ENCODE results near the gene SYMPK.
A peak's percentile ranks its signal among the peaks of the same experiment; 100 is the strongest.
"Not testable (repeated sequence)": the region's sequence is repeated elsewhere in the genome, so short reads cannot be mapped to it uniquely, and the experiment has no call there.

SYMPK gene

DNA sequence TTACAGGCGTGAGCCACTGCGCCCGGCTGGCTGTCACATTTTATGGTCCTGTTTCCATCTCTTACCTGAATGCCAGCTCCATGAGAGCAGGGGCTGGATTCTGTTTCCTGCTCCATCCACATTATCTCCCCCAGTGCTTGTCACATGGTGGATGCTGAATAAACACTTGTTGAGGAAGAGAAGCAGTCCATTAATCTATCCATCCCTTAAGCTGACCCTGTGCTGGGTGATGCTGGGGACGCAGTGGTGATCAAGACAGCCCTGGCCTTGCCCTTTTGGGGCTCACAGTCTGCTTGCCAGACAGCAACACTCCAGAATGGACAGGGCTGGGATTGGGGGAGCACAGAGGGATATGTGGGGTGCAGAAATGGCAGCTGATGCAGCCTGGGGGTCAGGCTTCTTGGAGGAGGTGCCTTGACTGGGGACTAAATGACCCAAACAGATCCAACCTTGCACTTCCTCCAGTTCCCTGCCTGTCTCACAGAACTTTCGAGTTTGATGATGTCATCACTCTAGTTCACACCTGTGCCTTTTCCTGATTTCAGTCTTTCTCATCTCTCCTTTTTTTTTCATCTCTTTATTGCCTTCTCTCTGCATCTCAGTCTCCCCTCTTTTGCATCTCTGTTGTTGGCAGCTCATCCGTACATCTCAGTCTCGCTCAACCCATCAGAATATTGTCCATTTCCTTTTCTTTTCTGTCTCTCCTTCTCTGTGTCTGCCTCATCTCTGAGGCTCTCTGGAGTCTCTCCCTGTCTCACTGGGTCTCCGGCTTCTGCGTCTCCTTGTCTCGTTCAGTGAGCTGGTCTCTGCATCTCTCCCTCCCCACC is 18.3 kb upstream of the SYMPK start:
- Mint-ChIP-seq H3K4me1 (ENCODE audit: low read depth) (peaks cover 29% of the 10 kb centered on the region), H3K4me3 (no peak overlapping the region), H3K27ac (no peak overlapping the region), H3K36me3 (peaks cover 3% of the 10 kb centered on the region), H3K27me3 (peaks cover 9% of the 10 kb centered on the region), H3K9me3 (ENCODE audit: low read depth) (no peaks in the 10 kb centered on the region)

DNA sequence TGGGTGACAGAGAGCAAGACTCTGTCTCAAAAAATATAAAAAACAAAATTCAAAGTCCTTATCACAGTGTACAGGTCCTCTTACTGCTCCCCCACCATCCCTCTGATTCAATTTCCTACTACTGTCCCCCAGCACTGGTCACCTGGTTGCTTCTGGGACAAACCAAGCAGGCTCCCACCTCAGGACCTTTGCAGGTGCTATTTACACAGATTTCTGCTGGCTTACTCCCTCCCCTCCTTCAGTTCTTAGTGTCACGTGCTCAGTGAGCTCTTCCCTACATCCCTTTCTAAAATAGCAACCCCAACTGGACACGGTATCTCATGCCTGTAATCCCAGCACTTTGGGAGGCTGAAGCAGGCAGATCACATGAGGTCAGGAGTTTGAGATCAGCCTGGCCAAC is 17.0 kb upstream of the SYMPK start:
- peaks cover 12% of the 10 kb centered on the region for H3K27me3 Mint-ChIP-seq
- peaks cover 32% of the 10 kb centered on the region for H3K4me1 Mint-ChIP-seq (ENCODE audit: low read depth)
- no peak overlapping the region for H3K27ac Mint-ChIP-seq
- H3K4me3 Mint-ChIP-seq = no peak overlapping the region
- H3K9me3 Mint-ChIP-seq (ENCODE audit: low read depth) = no peaks in the 10 kb centered on the region
- peaks cover 3% of the 10 kb centered on the region for H3K36me3 Mint-ChIP-seq

DNA sequence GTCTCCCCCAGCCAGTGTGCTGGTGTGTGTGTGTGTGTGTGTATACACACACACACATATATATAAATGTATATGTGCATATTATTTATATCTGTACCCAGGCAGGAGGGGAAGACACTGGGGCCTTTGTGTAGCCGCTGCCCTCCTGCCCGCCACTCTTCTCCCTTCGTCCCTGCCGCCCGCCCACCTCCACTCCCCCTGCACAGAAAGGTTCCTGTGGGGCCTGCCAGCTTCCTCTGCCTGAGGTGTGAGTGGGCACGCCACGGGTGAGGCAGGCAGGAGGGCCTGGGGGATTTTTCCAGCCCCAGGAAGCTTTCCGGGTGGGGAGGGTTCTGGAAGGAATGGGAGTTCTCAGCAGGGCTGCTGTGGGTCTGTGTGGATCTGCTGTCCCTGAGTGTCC is 16.1 kb upstream of the SYMPK start:
- H3K27me3 Mint-ChIP-seq = peaks cover 15% of the 10 kb centered on the region

DNA sequence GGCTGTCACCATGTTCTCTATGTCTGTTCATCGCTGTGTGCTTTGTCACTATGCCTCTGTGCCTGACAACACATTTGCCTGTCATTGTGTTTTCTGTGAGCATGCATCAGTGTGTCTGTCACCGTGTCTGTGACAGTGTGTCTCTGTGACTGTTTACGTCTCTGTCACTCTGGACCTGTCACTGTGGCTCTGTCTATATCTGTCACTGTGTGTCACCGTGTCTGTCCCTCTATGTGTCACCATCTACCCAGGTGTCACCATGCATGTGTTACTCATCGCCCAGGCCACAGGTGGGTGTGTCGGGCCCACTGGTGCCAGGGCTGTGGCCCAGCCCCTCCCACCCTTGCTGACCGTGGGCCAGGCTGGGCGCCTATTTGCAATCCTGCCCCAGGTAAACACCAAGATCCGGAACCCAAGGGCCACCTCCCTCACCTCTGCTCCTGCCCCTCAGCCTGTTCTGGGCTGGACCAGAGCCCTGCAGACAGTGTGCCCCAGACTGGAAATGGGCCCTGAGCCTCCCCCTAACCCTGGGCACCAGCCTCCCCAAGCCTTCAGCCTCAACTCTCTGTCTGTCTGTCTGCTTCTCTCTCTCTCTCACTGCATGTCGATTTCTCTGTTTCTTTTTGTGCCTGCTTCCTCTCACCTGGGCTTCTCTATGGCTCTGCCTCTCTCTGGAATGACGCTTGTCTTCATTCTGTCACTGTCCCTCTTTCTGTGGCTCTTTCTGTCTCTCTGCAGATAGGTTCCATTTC is 15.3 kb upstream of the SYMPK start:
- peaks cover 15% of the 10 kb centered on the region for H3K27me3 Mint-ChIP-seq
- H3K36me3 Mint-ChIP-seq = peaks cover under 1% of the 10 kb centered on the region
- peaks cover 21% of the 10 kb centered on the region for H3K4me1 Mint-ChIP-seq (ENCODE audit: low read depth)
- no peak overlapping the region for H3K4me3 Mint-ChIP-seq
- H3K27ac Mint-ChIP-seq = peak overlapping the region; percentile 41
- H3K9me3 Mint-ChIP-seq (ENCODE audit: low read depth) = no peaks in the 10 kb centered on the region

More for the DNA sequence above, 16.1 kb upstream of the SYMPK start:
- Mint-ChIP-seq H3K9me3 (ENCODE audit: low read depth) (no peaks in the 10 kb centered on the region), H3K4me3 (no peak overlapping the region), H3K36me3 (peaks cover 3% of the 10 kb centered on the region), H3K27ac (no peak overlapping the region), H3K4me1 (ENCODE audit: low read depth) (peaks cover 28% of the 10 kb centered on the region)

- Mint-ChIP-seq H3K4me1 (ENCODE audit: low read depth) (peaks cover 15% of the 10 kb centered on the region), H3K36me3 (no peaks in the 10 kb centered on the region), H3K27me3 (peaks cover 15% of the 10 kb centered on the region), H3K9me3 (ENCODE audit: low read depth) (no peaks in the 10 kb centered on the region), H3K4me3 (peak overlapping the region; percentile 43), H3K27ac (no peak overlapping the region)
These were observed 13.7 kb upstream of the SYMPK start for GRCh38 chr19:45876411-45877197.

GRCh38 chr19:45876161-45876410 is 13.1 kb upstream of the SYMPK start:
- no peaks in the 10 kb centered on the region for H3K9me3 Mint-ChIP-seq (ENCODE audit: low read depth)
- H3K4me3 Mint-ChIP-seq = peak overlapping the region; percentile 43
- peaks cover 12% of the 10 kb centered on the region for H3K4me1 Mint-ChIP-seq (ENCODE audit: low read depth)
- peaks cover 15% of the 10 kb centered on the region for H3K27me3 Mint-ChIP-seq
- no peak overlapping the region for H3K27ac Mint-ChIP-seq
- H3K36me3 Mint-ChIP-seq = no peaks in the 10 kb centered on the region

GRCh38 chr19:45874620-45874966 is 11.6 kb upstream of the SYMPK start:
- Mint-ChIP-seq H3K27me3 (peaks cover 15% of the 10 kb centered on the region), H3K4me3 (no peak overlapping the region), H3K9me3 (ENCODE audit: low read depth) (no peaks in the 10 kb centered on the region), H3K36me3 (no peaks in the 10 kb centered on the region), H3K4me1 (ENCODE audit: low read depth) (peaks cover 12% of the 10 kb centered on the region), H3K27ac (no peak overlapping the region)

GRCh38 chr19:45873219-45873772 is 10.3 kb upstream of the SYMPK start:
- no peaks in the 10 kb centered on the region for H3K36me3 Mint-ChIP-seq
- H3K27me3 Mint-ChIP-seq = peaks cover 12% of the 10 kb centered on the region
- no peak overlapping the region for H3K4me3 Mint-ChIP-seq
- H3K9me3 Mint-ChIP-seq (ENCODE audit: low read depth) = no peaks in the 10 kb centered on the region
- no peak overlapping the region for H3K27ac Mint-ChIP-seq
- H3K4me1 Mint-ChIP-seq (ENCODE audit: low read depth) = peaks cover 12% of the 10 kb centered on the region

DNA sequence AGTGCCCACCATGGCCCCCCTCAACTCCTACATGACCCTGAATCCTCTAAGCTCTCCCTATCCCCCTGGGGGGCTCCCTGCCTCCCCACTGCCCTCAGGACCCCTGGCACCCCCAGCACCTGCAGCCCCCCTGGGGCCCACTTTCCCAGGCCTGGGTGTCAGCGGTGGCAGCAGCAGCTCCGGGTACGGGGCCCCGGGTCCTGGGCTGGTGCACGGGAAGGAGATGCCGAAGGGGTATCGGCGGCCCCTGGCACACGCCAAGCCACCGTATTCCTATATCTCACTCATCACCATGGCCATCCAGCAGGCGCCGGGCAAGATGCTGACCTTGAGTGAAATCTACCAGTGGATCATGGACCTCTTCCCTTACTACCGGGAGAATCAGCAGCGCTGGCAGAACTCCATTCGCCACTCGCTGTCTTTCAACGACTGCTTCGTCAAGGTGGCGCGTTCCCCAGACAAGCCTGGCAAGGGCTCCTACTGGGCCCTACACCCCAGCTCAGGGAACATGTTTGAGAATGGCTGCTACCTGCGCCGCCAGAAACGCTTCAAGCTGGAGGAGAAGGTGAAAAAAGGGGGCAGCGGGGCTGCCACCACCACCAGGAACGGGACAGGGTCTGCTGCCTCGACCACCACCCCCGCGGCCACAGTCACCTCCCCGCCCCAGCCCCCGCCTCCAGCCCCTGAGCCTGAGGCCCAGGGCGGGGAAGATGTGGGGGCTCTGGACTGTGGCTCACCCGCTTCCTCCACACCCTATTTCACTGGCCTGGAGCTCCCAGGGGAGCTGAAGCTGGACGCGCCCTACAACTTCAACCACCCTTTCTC is 9.4 kb upstream of the SYMPK start:
- no peaks in the 10 kb centered on the region for H3K9me3 Mint-ChIP-seq (ENCODE audit: low read depth)
- peaks cover 8% of the 10 kb centered on the region for H3K27me3 Mint-ChIP-seq
- H3K4me1 Mint-ChIP-seq (ENCODE audit: low read depth) = peaks cover 7% of the 10 kb centered on the region
- no peak overlapping the region for H3K4me3 Mint-ChIP-seq
- H3K27ac Mint-ChIP-seq = no peak overlapping the region
- H3K36me3 Mint-ChIP-seq = no peaks in the 10 kb centered on the region

- Mint-ChIP-seq H3K4me3 (no peak overlapping the region), H3K27ac (no peak overlapping the region), H3K9me3 (ENCODE audit: low read depth) (no peaks in the 10 kb centered on the region), H3K36me3 (no peaks in the 10 kb centered on the region), H3K27me3 (peaks cover 2% of the 10 kb centered on the region), H3K4me1 (ENCODE audit: low read depth) (no peaks in the 10 kb centered on the region)
These were observed 7.9 kb upstream of the SYMPK start for GRCh38 chr19:45870798-45871197.

DNA sequence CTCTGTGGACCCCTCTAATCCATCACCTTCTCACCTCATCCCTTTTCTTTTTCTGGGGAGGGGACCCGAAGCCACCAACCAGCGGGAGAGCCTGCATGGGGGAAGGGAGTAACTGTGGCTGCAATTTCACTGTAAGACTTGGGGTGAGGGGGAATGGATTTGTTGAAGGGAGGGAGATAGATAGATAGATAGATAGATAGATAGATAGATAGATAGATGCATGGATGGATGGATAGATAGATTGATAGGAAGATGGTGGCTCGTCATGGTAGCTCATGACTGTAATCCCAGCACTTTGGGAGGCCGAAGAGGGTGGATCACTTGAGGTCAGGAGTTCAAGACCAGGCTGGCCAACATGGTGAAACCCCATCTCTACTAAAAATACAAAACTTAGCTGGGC is 4.3 kb upstream of the SYMPK start:
- H3K4me1 Mint-ChIP-seq (ENCODE audit: low read depth) = peaks cover 16% of the 10 kb centered on the region
- H3K4me3 Mint-ChIP-seq; H3K9me3 Mint-ChIP-seq (ENCODE audit: low read depth); H3K27me3 Mint-ChIP-seq; H3K27ac Mint-ChIP-seq; H3K36me3 Mint-ChIP-seq: not testable (repeated sequence)

DNA sequence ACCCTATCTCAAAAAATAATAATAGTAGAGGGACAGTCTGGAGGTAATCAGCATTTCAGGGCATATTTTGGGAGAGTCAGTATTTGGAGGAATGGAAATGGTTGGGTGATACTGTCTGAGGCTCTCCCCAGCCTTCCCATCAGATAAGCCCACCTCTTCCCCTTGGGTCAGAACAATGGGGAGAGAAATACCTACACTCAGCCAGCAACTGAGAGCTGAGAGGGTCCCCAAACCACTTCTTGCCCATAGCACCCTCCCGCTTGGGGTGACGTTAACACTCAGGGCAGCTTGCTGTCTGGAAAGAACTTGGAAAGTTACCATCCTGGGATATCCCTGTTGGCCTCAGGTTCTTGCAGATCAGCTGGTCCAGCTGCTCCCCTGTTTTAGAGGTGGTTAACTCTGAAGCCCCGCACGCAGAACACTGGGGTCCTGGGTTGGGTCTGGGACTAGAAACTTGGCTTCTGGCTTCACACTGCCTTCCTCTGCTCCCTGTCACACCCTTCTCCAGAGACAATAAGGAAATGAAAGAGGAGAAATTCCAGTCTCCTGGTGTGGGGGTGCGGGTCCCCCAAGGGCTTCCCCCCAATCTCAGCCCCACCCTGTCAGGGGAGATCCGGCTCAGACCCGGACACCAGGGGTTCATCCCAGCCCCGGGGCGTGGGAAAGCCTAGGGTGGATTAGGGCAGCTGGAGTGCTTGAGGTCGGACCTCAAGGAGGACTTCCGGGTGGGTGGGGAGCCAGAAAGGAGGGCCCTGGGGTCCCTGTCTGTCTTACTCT is 3.6 kb upstream of the SYMPK start:
- Mint-ChIP-seq H3K36me3 (no peaks in the 10 kb centered on the region), H3K4me1 (ENCODE audit: low read depth) (peaks cover 22% of the 10 kb centered on the region), H3K9me3 (ENCODE audit: low read depth) (no peaks in the 10 kb centered on the region), H3K27me3 (peaks cover 4% of the 10 kb centered on the region), H3K27ac (no peak overlapping the region), H3K4me3 (no peak overlapping the region)

DNA sequence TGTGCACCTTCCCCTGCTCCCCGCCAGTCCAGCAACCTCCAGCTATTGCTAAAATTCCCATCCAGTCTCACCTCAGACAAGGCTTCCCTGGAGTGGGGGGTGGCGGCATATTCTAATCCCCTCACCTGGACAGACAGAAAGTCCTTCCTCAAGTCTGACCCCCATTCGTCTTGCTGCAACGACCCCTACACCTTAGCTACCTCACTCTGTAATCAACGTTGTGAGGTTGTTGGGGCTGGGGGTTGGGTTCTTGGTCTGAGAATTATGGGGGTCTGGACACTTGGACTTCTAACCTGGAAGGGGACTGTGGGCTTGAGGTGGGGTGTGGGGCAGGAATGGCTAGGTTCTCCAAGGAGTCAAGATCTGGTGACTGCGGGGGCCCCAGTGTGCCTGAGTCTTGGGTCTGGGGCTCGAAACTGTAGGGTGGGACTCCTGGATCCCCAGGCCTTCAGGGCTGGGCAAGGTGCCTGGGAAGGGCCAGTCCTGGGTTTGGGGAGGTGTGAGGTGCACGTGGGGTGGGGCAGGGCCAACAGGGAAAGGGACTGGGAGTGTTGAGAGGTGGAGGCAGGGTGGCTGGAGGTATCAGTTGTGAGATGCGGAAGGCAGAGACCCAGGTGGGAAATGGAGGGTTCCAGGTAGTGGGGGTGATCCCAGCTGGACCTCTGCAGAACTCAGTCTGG is 2.5 kb upstream of the SYMPK start:
- H3K4me1 Mint-ChIP-seq (ENCODE audit: low read depth) = peaks cover 27% of the 10 kb centered on the region
- H3K9me3 Mint-ChIP-seq (ENCODE audit: low read depth) = no peaks in the 10 kb centered on the region
- H3K27ac Mint-ChIP-seq = no peak overlapping the region
- H3K4me3 Mint-ChIP-seq = peak overlapping the region; percentile 40
- H3K27me3 Mint-ChIP-seq = peaks cover 4% of the 10 kb centered on the region
- no peaks in the 10 kb centered on the region for H3K36me3 Mint-ChIP-seq

Measured in activated naive CD8-positive, alpha-beta T cell (primary cell).